GM18520 (cell line): ENCODE measurements around the gene PTPRG.

Experiments used
- ATAC-seq: cut with Tn5 transposase; IDR thresholded peaks from one replicate; pipeline ENCODE4 v1.9.1; 2021; ENCODE audit not compliant: unreplicated experiment

PTPRG gene

GRCh38 chr3:61847784-61848462 lies 286.6 kb downstream of the PTPRG start:
- no peak for ATAC-seq

GRCh38 chr3:61848885-61849284 lies 287.5 kb downstream of the PTPRG start:
- no peak for ATAC-seq

- ATAC-seq = no peak
Observed at GRCh38 chr3:61853912-61854311, 292.5 kb downstream of the PTPRG start.

- ATAC-seq = no peak
Observed at GRCh38 chr3:61855211-61855610, 293.8 kb downstream of the PTPRG start.

- no peak for ATAC-seq
Observed at GRCh38 chr3:61857297-61857696, 295.9 kb downstream of the PTPRG start.

- no peak for ATAC-seq
Observed at GRCh38 chr3:61858054-61858453, 296.7 kb downstream of the PTPRG start.

GRCh38 chr3:61861410-61861809 lies 300.0 kb downstream of the PTPRG start:
- ATAC-seq = no peak

- no peak for ATAC-seq
Observed at GRCh38 chr3:61862614-61863289, 301.4 kb downstream of the PTPRG start.

GRCh38 chr3:61863579-61863978 lies 302.2 kb downstream of the PTPRG start:
- ATAC-seq = no peak

- ATAC-seq = no peak
Observed at GRCh38 chr3:61864886-61865285, 303.5 kb downstream of the PTPRG start.

- no peak for ATAC-seq
Observed at GRCh38 chr3:61865466-61866152, 304.2 kb downstream of the PTPRG start.

GRCh38 chr3:61866153-61866542 lies 304.8 kb downstream of the PTPRG start:
- ATAC-seq = no peak

- no peak for ATAC-seq
Observed at GRCh38 chr3:61866961-61867461, 305.6 kb downstream of the PTPRG start.

- ATAC-seq = no peak
Observed at GRCh38 chr3:61868499-61868898, 307.1 kb downstream of the PTPRG start.

GRCh38 chr3:61869371-61869770 lies 308.0 kb downstream of the PTPRG start:
- ATAC-seq = no peak

GRCh38 chr3:61871644-61872043 lies 310.3 kb downstream of the PTPRG start:
- ATAC-seq = no peak

- ATAC-seq = no peak
Observed at GRCh38 chr3:61872077-61872706, 310.8 kb downstream of the PTPRG start.

- no peak for ATAC-seq
Observed at GRCh38 chr3:61875046-61875844, 313.9 kb downstream of the PTPRG start.

GRCh38 chr3:61875976-61876671 lies 314.8 kb downstream of the PTPRG start:
- no peak for ATAC-seq

GRCh38 chr3:61876797-61877196 lies 315.4 kb downstream of the PTPRG start:
- no peak for ATAC-seq
